ENCODE results near the gene ZNF197. TPM values are rescaled to one million over a fixed set of nuclear protein-coding genes. Genes with fewer than 3 reads are reported as not detected.

ZNF197 gene
- total and polyA plus RNA-seq, 2 of the 8 experiments (the other 6 are each of a cell fraction or from before 2014, with no cell fraction given) = 3.9 to 16.8 TPM

- H3K4ac ChIP-seq (replicated peaks; ENCODE audit: insufficient read length, low read depth, low read length) = peak within 1 kb of the TSS; percentile 74
- POLR2A ChIA-PET (ENCODE audit: partially characterized antibody) = interaction anchor here (0.8 to 2.4 kb wide), 22 partner anchors 11 to 391 kb away, joined by 3 to 20 read pairs (median 6); partner anchors contain the start of genes EXOSC7, KIAA1143, KIF15 and TCAIM
- H3K36me3 ChIP-seq (ENCODE audit: control insufficient read depth in 2 of 4, insufficient read depth in 4 of 4, low read length in 3 of 4) = peaks cover 0 to 29% (median 15%) of the 10 kb centered on the region in 4 experiments; a peak in 6 of 8 replicates
- H3K4me2 ChIP-seq (ENCODE audit: insufficient read depth in 1 of 2, low read depth in 2 of 2, low read length in 2 of 2) = peak within 1 kb of the TSS; percentile 81 to 91
- peak within 1 kb of the TSS; percentile 95 for H4K91ac ChIP-seq (replicated peaks; ENCODE audit: insufficient read length, low read length)
- H2AK5ac ChIP-seq (ENCODE audit: low read depth, low read length) = no peak within 1 kb of the TSS
- no peak within 1 kb of the TSS for H3K23ac ChIP-seq (ENCODE audit: insufficient read length)
- H3K27ac ChIP-seq (ENCODE audit: low read depth, low read length) = peak within 1 kb of the TSS; percentile 77
- peak within 1 kb of the TSS; percentile 75 to 92 (median 83) for H3K4me3 ChIP-seq (ENCODE audit: extremely low read depth in 1 of 4, insufficient read depth in 2 of 4, low read depth in 3 of 4, low read length in 4 of 4)
- no peak within 1 kb of the TSS for H2BK20ac ChIP-seq (ENCODE audit: low read length)
- H2BK12ac ChIP-seq (ENCODE audit: low read depth, low read length) = no peak within 1 kb of the TSS
- H4K20me1 ChIP-seq (replicated peaks in 1 of 2; ENCODE audit: control insufficient read depth in 1 of 2, insufficient read depth in 2 of 2, low read length in 2 of 2) = no peaks in the 10 kb centered on the region
- H3K23me2 ChIP-seq (ENCODE audit: low read depth, low read length) = peaks cover 4% of the 10 kb centered on the region; the same call in 1 of the 2 replicates
- H3K9ac ChIP-seq (replicated peaks in 1 of 4; ENCODE audit: extremely low read depth in 1 of 4, low read depth in 3 of 4, low read length in 3 of 4) = peak within 1 kb of the TSS; percentile 78 to 94 (median 90)
- WGBS, 2 experiments (ENCODE audit: extremely low coverage in 1 of 2, insufficient coverage in 1 of 2, insufficient read length in 1 of 2, insufficient replicate concordance in 2 of 2, low coverage in 1 of 2, low lambda C conversion rate in 2 of 2, missing lambda C conversion rate in 1 of 2) = 4% methylated on average over 41 of the region's 41 CpGs; no CpG with 5 or more reads in 1 of the 2 experiments
- H2BK15ac ChIP-seq (ENCODE audit: low read length) = peak within 1 kb of the TSS; percentile 40; the same call in 1 of the 2 replicates
- H3K18ac ChIP-seq (ENCODE audit: extremely low read depth, low read length) = peak within 1 kb of the TSS; percentile 15; the same call in 1 of the 2 replicates
- FAIRE-seq (peak; percentile 92), DNase-seq (ENCODE audit: low read depth in 1 of 2, low spot score in 2 of 2) (peak; percentile 81 to 84)
- H2BK120ac ChIP-seq (replicated peaks; ENCODE audit: low read depth, low read length) = no peak within 1 kb of the TSS
- H3K56ac ChIP-seq (replicated peaks; ENCODE audit: insufficient read length, low read depth, low read length) = peak within 1 kb of the TSS; percentile 52
- H3K79me2 ChIP-seq (ENCODE audit: control insufficient read depth in 1 of 2, insufficient read depth in 2 of 2, low read length in 2 of 2) = peaks cover 0 to 5% of the 10 kb centered on the region in 2 experiments; a peak in 1 of 4 replicates
- CTCF ChIA-PET (ENCODE audit: partially characterized antibody) = interaction anchor here (1.4 kb wide), 1 partner anchor 51 kb away, joined by 4 read pairs; no protein-coding TSS in a partner anchor
- H2BK5ac ChIP-seq (ENCODE audit: low read depth, low read length) = peak within 1 kb of the TSS; percentile 69; the same call in 1 of the 2 replicates
- H3K27me3 ChIP-seq (replicated peaks in 1 of 4; ENCODE audit: control insufficient read depth in 3 of 4, extremely low read depth in 1 of 4, insufficient read depth in 3 of 4, low read length in 3 of 4) = no peaks in the 10 kb centered on the region
- H4K8ac ChIP-seq (ENCODE audit: extremely low read depth, insufficient read depth, low read length) = peak within 1 kb of the TSS; percentile 99; the same call in 1 of the 2 replicates
- H3K14ac ChIP-seq (ENCODE audit: insufficient read length) = no peak within 1 kb of the TSS
- H3K9me3 ChIP-seq (ENCODE audit: insufficient read depth in 2 of 2, low read depth in 1 of 2, low read length in 1 of 2) = no peaks in the 10 kb centered on the region
- peak within 1 kb of the TSS; percentile 29; the same call in 1 of the 2 replicates for H2AFZ ChIP-seq (ENCODE audit: low read length)
- peak within 1 kb of the TSS; percentile 78 for H4K5ac ChIP-seq (ENCODE audit: insufficient read length, low read depth, low read length)
- H3K79me1 ChIP-seq (ENCODE audit: low read depth, low read length) = peaks cover 3% of the 10 kb centered on the region; the same call in 1 of the 2 replicates
- H3K4me1 ChIP-seq (replicated peaks in 1 of 4; ENCODE audit: control insufficient read depth in 3 of 4, insufficient read depth in 4 of 4, low read length in 3 of 4) = peaks cover 0 to 3% (median 0%) of the 10 kb centered on the region in 4 experiments; a peak in 3 of 7 replicates
- no peak; the same call in 1 of the 2 replicates for TF ChIP-seq KDM5A (IDR thresholded peaks at IDR 0.05; ENCODE audit: low read length)
- peak; percentile 61 for TF ChIP-seq KDM4A (IDR thresholded peaks at IDR 0.05; ENCODE audit: low read depth, low read length, severe bottlenecking)
- TF ChIP-seq SP1 (IDR thresholded peaks at IDR 0.05; ENCODE audit: low read depth, low read length) = 0 out of 2 replicates have a peak, but pooled peaks have one; percentile 12
- no peak for TF ChIP-seq RNF2 (IDR thresholded peaks at IDR 0.05; ENCODE audit: borderline replicate concordance, low read depth, low read length, missing control alignments, poor library complexity, severe bottlenecking)
- TF ChIP-seq CHD1 (IDR thresholded peaks at IDR 0.05; ENCODE audit: low read depth, low read length) = no peak
- no peak for TF ChIP-seq CTCF (IDR thresholded peaks at IDR 0.05; ENCODE audit: control extremely low read depth in 1 of 3, insufficient read depth in 1 of 3, low read depth in 1 of 3, low read length in 3 of 3)
- peak; percentile 94 to 97 for TF ChIP-seq POLR2A (IDR thresholded peaks at IDR 0.05; ENCODE audit: control extremely low read depth in 1 of 2, low read depth in 2 of 2, low read length in 2 of 2)
Measured at GRCh38 chr3:44584646-44585501, 40.0 kb upstream of the ZNF197 start, which contains the start of gene ZNF660. Gene ZNF660, plus strand, starts transcription at chr3:44584964. Its CDS starts 9,230 bp downstream, at chr3:44594194.
